Erythroblast (primary cell): ENCODE results near the gene NKD1.
A peak's percentile ranks its signal among the peaks of the same experiment; 100 is the strongest.

Experiments
- DNase-seq, 2 experiments: peaks; one replicate each; lab custom pipeline; 2025; lab: John Stamatoyannopoulos, UW
- GATA1 ChIP-seq: IDR thresholded peaks from 2 replicates; pipeline ENCODE4 v1.6.1; 2011; ENCODE audit warnings: low read depth, mild to moderate bottlenecking, control low read depth, low read length, moderate library complexity
- POLR2A ChIP-seq: IDR thresholded peaks from 2 replicates; pipeline ENCODE4 v1.6.1; 2011; ENCODE audit warnings: mild to moderate bottlenecking, low read length

Gene NKD1

GRCh38 chr16:50677351-50677750, 129.2 kb downstream of the NKD1 start:
- peak in 1 of 2 experiments; percentile 18 for DNase-seq
- TF ChIP-seq GATA1 (no peak), POLR2A (no peak)

GRCh38 chr16:50678531-50678930, 130.3 kb downstream of the NKD1 start:
- no peak for TF ChIP-seq GATA1
- no peak for TF ChIP-seq POLR2A
- no peak for DNase-seq

- DNase-seq: no peak
- TF ChIP-seq GATA1 (no peak), POLR2A (no peak)
These were observed 131.1 kb downstream of the NKD1 start for GRCh38 chr16:50679266-50679665.

GRCh38 chr16:50679676-50680555, 131.7 kb downstream of the NKD1 start:
- TF ChIP-seq POLR2A: no peak
- TF ChIP-seq GATA1: no peak
- DNase-seq: no peak

GRCh38 chr16:50680556-50680893, 132.3 kb downstream of the NKD1 start:
- TF ChIP-seq POLR2A (no peak), GATA1 (no peak)
- no peak for DNase-seq

- no peak for DNase-seq
- TF ChIP-seq GATA1 (no peak), POLR2A (peak; percentile 45)
These were observed 133.1 kb downstream of the NKD1 start, which contains the start of gene SNX20 for GRCh38 chr16:50681021-50681885. Gene SNX20 (minus strand): TSS chr16:50681312. CDS start chr16:50677526, 3,786 bp downstream.

GRCh38 chr16:50683689-50684374, 135.6 kb downstream of the NKD1 start:
- no peak for DNase-seq
- TF ChIP-seq GATA1 (no peak), POLR2A (no peak)

GRCh38 chr16:50684823-50685461, 136.7 kb downstream of the NKD1 start:
- no peak for TF ChIP-seq POLR2A
- no peak for TF ChIP-seq GATA1
- DNase-seq: no peak

- no peak for DNase-seq
- TF ChIP-seq GATA1 (no peak), POLR2A (no peak)
These were observed 137.4 kb downstream of the NKD1 start for GRCh38 chr16:50685462-50686063.

GRCh38 chr16:50688083-50688482, 139.9 kb downstream of the NKD1 start:
- TF ChIP-seq POLR2A: no peak
- no peak for TF ChIP-seq GATA1
- no peak for DNase-seq

GRCh38 chr16:50688867-50689266, 140.7 kb downstream of the NKD1 start:
- TF ChIP-seq POLR2A (no peak), GATA1 (no peak)
- DNase-seq: no peak

GRCh38 chr16:50690177-50690576, 142.0 kb downstream of the NKD1 start:
- no peak for TF ChIP-seq POLR2A
- no peak for TF ChIP-seq GATA1
- no peak for DNase-seq

GRCh38 chr16:50692644-50692998, 144.4 kb downstream of the NKD1 start:
- TF ChIP-seq GATA1 (no peak), POLR2A (no peak)
- no peak for DNase-seq
